GM19023 (cell line): ENCODE results near the gene KCNF1.

ENCODE experiments used
- ATAC-seq: cut with Tn5 transposase; IDR thresholded peaks from one replicate; pipeline ENCODE4 v1.9.1; 2021; ENCODE audit warnings: mild to moderate bottlenecking, moderate library complexity; ENCODE audit not compliant: unreplicated experiment

Gene KCNF1

DNA sequence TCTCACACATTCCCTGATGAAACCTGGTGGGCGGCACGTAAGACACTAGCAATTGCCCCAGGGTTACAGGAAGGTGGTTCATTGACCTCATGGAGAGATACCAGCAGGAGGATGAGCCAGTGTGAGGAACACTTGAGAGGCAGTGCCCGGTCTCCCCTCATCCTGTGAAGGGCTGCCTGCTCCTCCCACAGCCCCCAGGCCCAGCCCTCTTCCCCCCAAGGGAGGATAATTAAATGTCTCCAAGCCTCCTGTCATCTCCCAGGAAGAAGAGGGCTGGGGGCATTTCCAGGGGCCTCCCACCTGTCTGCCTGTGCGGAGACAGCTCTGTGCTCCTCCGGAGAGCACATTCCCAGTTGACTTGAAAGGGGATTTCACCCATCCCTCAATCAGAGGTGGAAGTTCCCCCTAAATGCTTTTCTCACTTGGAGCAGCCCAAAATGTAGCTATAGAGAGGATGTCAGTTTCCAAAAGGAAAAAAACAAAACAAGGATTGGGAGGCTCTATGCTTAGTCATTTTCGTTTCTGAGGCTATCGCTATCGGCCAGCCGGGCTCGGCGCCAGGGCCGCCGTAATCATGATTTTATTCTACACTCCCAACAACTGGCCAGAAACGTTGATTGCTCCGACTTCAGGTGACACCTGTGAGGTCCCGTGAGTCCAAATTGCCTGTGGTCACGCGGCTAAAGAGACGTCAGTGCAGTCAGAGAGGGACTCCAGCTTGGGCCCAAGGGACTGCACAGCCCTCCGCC, 7.1 kb downstream of the KCNF1 start:
- no peak for ATAC-seq

DNA sequence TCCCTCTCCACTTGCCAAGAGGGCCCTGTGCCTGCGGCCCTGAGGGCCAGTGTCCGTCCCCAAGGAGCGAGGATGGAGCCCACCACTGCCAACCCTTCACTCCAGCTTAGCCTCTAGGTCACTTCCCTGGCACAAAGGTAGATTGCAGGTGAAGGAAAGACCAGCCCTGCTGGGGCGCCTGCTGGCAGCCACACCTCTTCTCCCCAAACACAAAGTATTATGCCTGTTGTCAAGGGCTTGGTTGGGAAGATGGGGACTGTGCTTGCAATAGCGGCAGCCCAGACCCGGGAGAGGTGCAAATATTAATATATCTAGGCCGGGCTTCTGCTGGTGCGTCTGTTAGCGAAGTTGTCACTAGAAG, 7.7 kb downstream of the KCNF1 start:
- ATAC-seq, result no peak

DNA sequence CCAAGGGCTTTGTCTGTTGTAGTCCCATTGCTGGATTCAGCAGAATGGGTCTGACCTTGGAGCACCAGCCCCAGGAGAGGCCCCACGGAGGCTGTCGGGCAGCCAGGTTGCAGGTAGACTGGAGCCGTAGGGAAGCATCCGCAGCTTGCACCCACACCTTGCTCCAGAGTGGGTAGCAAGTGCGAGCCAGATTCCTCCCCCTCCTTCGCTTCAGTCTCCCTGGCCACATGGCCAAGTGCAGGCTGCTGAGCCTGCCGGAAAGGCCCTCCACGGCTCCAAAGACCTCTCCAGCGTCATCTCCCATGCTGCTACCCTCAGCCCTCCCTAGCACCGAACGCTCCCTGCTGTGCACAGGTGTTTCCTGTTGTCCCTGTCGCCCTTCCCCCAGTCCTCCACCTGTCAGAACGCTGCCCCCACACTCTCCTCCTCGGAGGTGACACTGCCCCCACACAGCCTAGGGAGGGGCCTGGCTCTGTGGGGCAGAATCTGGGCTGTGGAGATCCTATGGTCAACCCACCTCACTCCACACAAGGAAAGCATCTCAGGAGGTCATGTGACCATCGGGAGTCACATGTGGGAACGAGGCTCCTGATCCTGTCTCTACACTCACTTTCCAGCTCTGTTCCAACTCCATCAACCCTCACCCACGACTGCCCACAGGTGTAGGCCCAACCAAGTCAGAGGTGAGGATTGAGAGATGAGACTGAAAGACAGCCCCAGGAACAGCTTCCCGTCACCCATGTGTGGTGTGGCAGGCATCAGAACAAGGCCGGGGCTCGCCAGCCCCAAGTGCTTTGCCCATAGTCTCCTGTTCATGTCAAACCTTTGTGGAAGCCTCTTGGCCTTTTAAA, 8.3 kb downstream of the KCNF1 start:
- no peak for ATAC-seq

DNA sequence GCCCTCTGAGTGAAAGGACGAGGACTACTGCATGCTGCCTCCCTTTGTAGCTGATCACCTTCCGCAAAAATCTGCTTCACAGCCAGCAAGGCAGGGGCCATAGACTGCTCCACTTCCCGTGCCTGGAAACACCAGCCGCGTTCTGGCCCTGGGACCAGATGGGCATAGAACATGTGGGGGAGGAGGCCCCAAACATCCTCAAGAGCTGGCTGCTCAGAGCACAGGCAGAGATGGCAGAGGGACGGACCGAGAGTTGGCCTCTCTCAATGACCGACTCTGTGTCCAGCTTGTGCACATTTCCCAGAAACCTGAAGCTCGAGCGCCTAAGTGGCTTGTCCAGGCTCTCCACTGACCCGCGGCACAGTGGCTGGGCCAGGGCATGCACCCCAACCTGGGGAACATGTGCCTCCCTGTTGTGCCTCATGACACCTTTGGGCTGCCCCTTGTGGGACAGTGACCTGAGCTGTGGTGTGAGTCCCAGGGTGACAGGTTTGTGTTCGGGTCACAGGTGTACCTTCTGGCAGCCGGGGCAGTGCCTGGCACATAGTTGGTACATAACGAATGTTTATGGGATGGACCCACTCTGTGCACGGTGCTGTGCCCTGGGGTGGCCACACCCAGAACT, 9.1 kb downstream of the KCNF1 start:
- no peak for ATAC-seq

DNA sequence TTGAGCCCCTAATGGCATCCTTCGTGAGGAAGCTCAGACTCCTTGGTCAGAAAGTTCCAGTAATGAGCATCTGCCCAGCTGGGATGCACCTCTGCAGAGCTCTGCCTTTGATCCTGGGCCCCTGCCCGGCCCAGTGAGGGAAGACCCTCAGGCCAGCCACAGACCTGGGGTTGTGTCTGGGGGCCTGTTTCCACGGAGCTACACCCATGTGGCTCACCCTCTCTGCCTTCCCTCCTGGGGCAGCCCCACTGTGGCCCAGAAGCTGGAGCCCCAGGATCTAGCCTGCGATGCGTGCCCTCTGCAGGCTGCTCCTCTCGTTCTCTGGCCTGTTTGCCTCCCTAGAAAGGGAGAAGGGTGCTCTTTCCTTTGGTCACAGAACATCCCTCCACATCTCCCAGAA, 9.8 kb downstream of the KCNF1 start:
- ATAC-seq, result no peak

DNA sequence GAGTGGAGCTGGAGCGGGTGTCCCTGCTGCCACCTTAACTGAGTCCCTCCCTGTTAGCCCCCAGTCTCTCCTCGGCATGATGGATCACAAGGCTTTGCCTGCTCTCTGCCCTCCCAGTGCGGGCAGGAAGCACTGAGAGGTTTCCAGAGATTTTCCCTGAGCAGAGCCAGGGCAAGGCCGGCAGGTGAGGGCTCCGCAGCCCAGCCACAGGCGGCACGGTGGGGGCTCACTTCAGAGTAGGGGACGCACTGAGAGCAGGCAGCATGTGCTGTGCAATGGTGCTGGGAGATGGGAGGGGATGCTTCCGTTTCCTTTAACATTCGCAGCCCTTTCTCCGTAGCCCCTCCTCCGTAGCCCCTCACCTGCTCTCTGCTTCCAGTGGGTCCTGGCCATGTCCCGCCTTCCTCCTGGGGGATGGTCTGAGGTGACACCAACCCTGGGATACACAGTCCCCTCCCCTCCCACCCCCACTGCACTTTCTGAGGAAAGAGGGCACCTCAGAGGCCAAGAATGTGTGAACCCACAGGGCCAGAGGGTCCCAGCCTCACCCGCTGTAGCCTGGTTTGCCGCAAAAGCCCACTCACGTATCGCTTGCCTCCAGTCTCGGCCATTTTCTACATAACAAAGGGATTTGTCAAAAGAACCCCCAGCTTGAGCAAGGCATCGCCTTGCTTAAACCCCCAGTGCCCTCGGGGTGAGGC, 10.7 kb downstream of the KCNF1 start:
- ATAC-seq, result no peak

DNA sequence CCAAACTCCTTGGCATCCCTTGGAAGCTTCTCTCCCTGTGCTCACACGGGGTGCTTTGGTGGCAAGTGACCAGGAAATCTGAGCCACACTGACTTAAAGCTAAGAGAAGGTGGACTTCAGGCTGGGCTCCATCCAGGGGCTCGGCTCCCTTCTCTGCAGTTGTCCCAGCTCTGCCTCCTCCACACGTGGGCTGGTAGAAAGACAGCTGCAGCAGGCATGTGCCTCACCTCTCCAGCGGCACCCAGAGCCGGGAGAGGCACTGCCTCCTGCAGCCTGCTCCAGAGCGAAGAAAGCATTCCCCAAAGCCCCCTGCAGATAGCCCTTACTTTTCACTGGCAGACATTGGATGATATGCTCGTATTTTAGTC, 11.3 kb downstream of the KCNF1 start:
- ATAC-seq, result no peak

DNA sequence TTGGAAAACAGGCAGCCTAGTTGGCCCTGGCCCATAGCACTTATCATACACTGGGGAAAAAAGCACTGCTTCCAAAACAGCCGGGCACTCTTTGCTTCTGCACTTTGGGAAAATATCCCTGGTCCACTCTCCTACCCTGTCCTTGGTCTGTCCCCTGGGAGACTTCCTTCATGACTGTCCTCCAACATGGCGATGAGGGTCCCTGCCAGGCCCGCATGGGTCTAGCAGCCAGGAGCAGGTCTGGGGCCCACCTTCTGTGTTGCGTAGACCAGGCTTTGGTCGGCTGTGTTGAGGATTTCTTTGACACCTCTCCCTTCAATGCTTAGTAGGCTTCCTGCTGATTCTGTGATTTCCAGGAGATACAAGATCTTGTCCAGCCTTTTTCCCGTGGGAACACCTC, 12.2 kb downstream of the KCNF1 start:
- no peak for ATAC-seq

DNA sequence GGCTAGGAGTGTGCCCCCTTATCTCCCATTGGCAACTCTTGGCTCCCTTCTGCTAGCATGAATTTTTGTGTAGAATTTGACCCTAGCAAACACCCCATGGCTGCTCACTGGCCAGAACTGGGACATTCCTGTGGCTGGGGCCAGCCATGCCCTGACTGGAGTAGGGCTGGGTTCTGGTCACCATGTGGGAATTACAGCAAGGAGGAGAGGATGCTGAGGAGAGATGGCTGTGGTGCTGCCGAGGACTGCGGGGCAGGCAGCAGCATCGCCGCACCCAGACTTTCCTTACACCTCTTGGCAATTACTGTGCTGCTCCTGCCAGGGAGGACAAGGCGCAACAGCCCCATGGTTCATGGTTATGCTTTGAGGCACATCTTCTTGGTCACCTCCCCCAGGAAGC, 12.7 kb downstream of the KCNF1 start:
- no peak for ATAC-seq

DNA sequence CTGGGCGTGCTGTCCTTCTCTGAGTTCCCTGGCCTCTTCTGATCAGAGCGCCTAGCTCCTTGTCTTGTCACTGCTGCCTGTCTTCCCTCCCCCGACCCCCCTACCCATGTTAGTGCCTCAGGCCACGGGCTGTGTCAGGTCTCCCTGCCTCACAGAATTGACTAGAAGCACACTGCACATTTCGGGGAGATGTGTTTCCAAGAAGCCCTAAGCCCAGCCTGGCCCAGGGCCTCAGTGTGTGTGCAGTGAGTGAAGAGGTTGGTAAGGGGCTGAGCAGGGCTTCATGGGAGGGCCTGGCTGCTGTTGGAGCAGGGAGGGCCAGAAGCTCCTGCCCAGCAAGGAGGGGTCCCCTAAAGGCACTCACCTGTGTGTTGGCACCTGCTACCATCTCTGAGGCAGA, 13.1 kb downstream of the KCNF1 start:
- ATAC-seq, result no peak

DNA sequence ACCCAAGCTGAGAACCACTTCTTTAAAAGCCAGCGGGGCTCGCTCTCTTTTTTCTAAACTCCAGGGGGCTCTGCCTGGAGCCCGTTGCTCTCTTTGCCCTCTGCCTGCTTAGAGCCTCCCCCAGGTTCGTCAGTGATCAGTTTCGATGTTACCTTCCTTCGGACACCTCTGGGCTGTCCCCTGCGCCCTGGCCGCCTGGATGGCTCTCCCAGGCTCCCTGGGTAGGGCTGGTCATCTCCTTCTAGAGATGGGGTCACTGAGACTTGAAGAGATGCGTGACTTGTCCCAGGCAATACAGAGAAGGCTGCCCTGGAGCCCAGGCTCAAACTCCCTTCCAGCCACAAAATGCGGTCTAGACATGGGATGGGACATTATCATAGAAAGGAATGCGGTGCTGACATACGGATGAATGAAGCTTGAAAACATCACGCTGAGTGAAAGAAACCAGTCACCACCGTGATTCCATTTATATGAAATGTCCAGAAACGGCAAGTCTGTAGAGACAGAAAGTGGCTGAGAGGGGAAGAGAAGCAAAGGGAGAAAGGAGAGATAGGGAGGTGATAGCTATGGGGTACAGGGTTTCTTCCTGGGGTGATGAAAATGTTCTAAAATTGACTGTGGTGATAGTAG, 14.6 kb downstream of the KCNF1 start:
- no peak for ATAC-seq

DNA sequence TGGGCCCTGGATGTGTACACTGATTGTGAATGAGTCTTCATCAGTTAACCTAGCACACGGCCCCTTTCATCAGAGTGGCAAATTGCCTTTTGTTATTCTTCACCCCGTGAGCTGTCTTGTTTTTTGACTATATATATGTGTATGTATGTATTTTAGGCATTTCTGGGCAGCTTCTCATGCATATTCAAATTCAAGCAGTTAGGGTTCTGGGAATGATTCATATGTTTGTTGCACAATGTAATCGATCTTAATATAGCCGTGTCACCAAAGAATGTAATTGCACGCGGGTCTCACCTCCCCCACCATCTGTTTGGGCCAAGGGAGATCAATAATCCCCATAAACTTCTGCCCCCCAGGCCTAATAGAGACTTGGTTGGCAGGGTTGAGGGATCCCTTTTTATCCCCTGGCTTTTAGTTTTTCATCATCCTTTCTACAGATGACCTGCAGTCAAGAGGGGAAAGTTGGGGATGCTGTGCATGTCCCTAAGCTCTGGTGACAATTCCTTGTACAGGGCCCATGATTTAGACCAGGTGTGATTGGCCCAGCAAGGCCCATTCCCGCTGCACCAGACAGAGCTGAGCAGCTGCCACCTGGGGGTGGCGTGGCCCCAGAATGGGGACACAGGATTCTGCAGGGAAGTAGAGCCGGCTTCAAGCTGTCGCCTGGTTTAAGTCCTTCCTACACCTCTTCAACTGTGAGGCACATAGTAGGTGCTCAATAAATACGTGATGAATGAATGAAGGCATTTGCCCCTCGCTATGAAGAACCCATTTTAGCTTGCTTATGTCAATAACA, 19.2 kb downstream of the KCNF1 start:
- no peak for ATAC-seq

DNA sequence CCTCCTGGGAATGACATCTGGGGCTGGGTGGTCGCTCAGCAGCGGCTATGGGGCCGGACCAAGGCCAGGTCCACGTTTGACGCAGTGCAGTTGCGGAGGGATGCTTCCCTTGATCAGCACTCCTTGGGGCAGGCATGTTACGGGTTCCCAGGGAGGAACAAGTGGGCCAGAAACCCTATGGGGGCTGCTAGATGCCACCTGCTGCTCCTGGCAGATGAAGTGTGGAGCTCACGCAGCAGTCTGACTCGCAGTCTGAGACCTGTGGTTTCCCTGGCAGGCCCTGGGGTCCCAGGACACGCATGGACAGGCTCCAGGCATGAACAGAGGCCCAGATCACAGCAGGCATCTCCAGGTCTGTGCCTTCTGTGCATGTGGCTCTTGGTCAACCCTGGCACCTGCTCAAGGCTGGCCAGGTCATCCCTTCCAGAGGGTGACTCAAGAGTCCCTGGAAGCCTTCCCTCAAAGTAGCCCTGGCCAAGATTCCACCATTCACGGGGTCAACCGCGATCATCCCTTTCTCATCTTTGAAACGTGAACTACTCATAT, 20.0 kb downstream of the KCNF1 start:
- ATAC-seq, result no peak

DNA sequence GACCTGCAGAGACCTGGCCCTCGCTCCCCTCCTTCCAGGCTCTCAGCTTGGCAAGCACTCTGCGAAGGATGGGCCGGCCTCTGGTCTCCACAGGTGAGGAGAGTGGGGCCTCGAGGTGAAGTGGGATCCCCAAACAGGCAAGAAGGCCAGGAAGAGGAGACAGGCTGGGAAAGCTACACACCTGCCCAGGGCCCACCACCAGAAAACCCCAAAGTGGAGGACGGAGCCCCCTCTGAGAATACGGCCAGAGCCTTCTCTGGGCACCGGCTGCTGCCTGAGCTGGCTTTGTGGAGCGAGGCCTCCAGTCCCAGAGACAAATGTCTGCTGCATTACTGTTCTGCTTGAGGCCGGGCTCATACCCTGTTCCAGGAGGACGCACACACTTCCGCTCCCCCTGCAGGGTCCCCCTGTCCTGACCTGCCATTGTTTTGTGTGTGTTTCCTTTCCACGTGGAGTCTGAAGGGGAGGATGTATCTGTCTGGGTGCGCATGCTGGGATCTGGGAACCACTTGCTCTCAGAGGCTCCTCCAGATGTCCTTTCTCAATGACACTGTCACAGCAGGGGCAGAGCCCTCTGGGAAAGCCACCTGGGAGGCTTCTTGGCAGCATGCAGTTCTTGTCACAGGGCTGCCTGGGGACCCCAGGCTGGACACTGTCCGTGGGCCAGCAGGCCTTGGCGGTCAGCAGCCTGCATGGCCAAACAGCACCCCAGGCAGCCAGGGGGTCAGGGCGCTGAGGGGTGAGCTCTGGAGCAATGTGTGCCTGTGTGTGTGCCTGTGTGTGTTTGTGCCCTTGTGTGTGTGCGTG, 20.8 kb downstream of the KCNF1 start:
- ATAC-seq, result no peak

DNA sequence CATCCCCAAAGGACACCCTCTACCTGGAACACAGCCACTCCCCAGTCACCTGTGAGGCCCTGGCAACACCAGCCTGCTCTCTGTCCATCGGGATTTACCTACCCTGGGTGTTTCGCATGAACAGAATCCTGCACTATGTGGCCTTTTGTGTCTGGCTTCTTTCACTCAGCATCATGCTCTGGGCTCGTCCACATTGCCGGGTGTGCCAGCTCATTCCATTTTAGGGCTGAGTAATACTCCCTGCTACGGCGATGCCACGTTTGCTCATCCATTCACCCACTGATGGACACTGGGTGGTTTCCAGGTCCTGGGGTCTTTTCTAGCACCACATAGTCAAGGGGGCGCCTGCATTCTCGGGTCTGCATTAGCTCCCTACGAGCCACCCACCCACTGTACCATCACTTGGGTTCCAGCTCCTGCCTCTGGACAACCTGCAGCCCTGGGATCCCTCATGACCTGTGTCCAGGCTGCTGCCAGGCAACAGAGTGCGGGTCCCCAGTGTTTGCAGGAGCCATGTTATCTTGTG, 22.0 kb downstream of the KCNF1 start:
- no peak for ATAC-seq

DNA sequence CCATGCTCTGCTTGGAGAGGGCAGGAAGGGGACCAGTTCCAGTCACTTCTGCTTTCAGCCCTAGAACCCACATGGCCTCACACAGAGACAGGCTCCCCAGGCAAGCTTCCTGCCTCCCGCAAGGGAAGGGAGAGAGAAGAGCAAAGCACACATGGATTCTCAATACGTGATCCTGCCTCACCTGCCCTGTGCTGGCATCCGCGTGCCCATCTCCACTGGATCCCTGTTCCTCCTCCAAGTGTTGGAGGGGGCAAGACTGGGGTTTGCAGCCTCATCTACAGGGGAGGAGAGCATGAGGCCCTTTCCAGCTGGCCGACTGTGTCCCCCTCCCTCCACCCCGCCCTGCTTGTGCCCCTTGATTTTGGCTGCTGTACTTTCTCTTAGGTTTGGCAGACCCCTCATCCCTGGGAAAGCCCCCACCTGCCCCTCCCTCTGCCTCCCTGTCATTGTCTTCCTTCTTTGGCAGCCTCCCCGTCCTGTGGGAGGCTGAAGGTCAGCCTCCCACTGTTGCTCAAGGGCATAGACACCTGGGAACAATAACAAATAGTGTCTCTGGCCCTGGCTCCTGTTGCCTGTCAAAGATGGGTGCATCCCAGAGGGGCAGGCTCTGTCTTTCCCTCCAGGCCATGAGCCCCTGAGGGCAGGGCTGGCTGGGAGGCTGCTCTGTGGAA, 22.7 kb downstream of the KCNF1 start:
- no peak for ATAC-seq

DNA sequence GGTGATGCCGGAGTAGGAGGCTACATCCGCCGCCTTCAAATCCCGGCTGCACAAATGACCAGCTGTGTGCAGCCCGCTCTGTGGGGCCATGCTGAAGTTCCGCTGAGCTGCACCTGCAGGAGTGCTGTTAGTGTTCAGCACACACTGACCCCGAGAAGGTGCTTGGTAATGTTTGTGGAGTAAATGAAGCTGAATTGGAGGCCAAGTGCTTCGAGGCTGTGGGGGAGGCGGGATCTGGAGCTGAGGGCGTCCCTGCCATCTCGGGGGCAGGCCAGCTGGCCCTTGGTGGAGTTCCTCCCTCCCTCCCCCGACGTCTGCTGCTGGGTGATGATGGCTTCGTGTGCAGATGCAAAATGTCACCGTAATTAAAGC, 23.2 kb downstream of the KCNF1 start:
- ATAC-seq, result no peak

DNA sequence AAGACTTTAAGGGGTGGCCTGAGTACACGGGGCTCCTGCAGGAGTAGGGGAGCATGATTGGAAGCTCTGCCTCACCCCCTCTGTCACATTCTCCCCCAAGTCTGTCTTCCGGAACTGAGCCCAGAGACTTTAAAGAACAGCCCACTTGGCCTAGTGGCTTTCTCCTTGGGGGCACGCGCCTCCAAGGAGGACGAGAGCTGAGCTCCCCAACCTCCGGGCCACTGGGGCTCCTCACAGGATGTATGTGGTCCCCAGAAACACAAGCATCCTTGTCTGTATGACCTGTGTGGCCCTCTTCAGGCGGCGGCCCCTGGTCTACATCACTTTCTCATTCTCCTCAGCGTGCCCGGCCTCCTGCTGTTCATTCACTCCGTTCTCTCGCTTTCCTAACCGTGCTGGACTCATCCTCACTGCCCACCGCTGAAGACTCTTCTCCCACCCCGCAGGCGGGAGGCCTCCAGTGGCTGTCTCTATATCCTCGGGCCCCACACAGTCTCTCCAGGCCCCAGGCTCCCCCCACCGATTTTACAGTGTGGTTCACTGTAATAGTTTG, 23.7 kb downstream of the KCNF1 start:
- no peak for ATAC-seq
